HCT116 (cell line): ENCODE data around the gene SSH2. TPM values are rescaled to one million over a fixed set of nuclear protein-coding genes. Genes with fewer than 3 reads are reported as not detected.

Experiments used
- ATAC-seq: fragments of 200-7000 bp; cut with Tn5 transposase; 2 replicates; pipeline ENCODE4 v1.9.1; 2020; ENCODE audit warnings: mild to moderate bottlenecking, moderate library complexity
- BruUV-seq: library from RNA; stranded (reverse); fragments of 400-500 nt; replicated peaks from 2 replicates; lab custom pipeline; 2021; lab: Mats Ljungman, UMichigan
- CTCF ChIA-PET: fragments of 300-600 bp; sonication (Branson Sonifier 250); formaldehyde crosslinking; loops from one replicate; lab custom pipeline; 2021; ENCODE audit warnings: antibody characterized with exemption; lab: Charles Lee
- POLR2A ChIA-PET: fragments of 300-600, 350-600 bp; sonication (Branson Sonifier 250); formaldehyde crosslinking; loops from one replicate; lab custom pipeline; 2021; ENCODE audit warnings: antibody characterized with exemption; lab: Charles Lee
- RAD21 ChIA-PET, 2 experiments: fragments of 300-600 bp; sonication (Branson Sonifier 250); formaldehyde crosslinking; loops; one replicate each; lab custom pipeline; 2023; ENCODE audit warnings: low total read pairs in 2 of 2; ENCODE audit not compliant: uncharacterized antibody in 2 of 2, unreplicated experiment in 2 of 2, low non-redundant PET in 1 of 2; lab: Charles Lee
- DNase-seq: peaks from one replicate; pipeline ENCODE4 v3.0.0-alpha.2; 2010; ENCODE audit warnings: low read depth, low spot score
- H2AFZ ChIP-seq: fragments of 200-600 bp; shearing (Covaris generic), sonication (generic); 2 replicates; pipeline ENCODE4 v1.6.1; 2017; ENCODE audit warnings: low read depth, mixed run types, mixed read lengths, antibody characterized with exemption, low read length; ENCODE audit not compliant: poor library complexity, severe bottlenecking
- H3K27ac ChIP-seq: 2 replicates; pipeline ENCODE4 v1.5.1; 2012; ENCODE audit warnings: low read depth, low read length
- H3K27me3 ChIP-seq: fragments of 200-600 bp; sonication (generic); 2 replicates; pipeline ENCODE4 v1.6.1; 2016; ENCODE audit warnings: mixed run types, low read length, mixed read lengths; ENCODE audit not compliant: insufficient read depth
- H3K36me3 ChIP-seq, 2 experiments: fragments of 200-500 bp in 1 of 2; fragments of 200-600 bp in 1 of 2; sonication (Bioruptor generic) in 1 of 2; sonication (generic) in 1 of 2; 2 replicates each; pipeline versions ENCODE4 v1.5.1 to v1.6.1; 2014 to 2016; ENCODE audit warnings: low read length in 2 of 2, inconsistent platforms in 1 of 2, mixed read lengths in 1 of 2, mixed run types in 1 of 2; ENCODE audit not compliant: insufficient read depth in 2 of 2, control insufficient read depth in 1 of 2
- H3K4me1 ChIP-seq, 2 experiments: fragments of 200-600 bp in 1 of 2; sonication (generic) in 1 of 2; 2 replicates each; pipeline versions ENCODE4 v1.5.1 to v1.6.1; 2012 to 2017; ENCODE audit warnings: low read length in 2 of 2, inconsistent platforms in 1 of 2, mild to moderate bottlenecking in 1 of 2, mixed read lengths in 1 of 2, mixed run types in 1 of 2, moderate library complexity in 1 of 2; ENCODE audit not compliant: insufficient read depth in 2 of 2, control insufficient read depth in 1 of 2
- H3K4me2 ChIP-seq: fragments of 200-600 bp; sonication (generic); 2 replicates; pipeline ENCODE4 v1.6.1; 2017; ENCODE audit warnings: mixed run types, low read length, mixed read lengths
- H3K4me3 ChIP-seq, 2 experiments: fragments of 200-600 bp in 1 of 2; sonication (generic) in 1 of 2; replicated peaks in 1 of 2; 2 replicates each; pipeline ENCODE4 v1.5.1; 2011 to 2016; ENCODE audit warnings: low read length in 2 of 2, control low read depth in 1 of 2, low read depth in 1 of 2, mild to moderate bottlenecking in 1 of 2, mixed read lengths in 1 of 2, mixed run types in 1 of 2
- H3K79me2 ChIP-seq: fragments of 200-600 bp; sonication (generic); 2 replicates; pipeline ENCODE4 v1.6.1; 2017; ENCODE audit warnings: mild to moderate bottlenecking, mixed run types, low read length, moderate library complexity, mixed read lengths; ENCODE audit not compliant: insufficient read depth
- H3K9ac ChIP-seq: fragments of 200-600 bp; sonication (generic); 2 replicates; pipeline ENCODE4 v1.6.1; 2016; ENCODE audit warnings: low read length, mixed read lengths
- H3K9me2 ChIP-seq: fragments of 200-600 bp; sonication (generic), shearing (Covaris generic); 2 replicates; pipeline ENCODE4 v1.6.1; 2017; ENCODE audit warnings: mixed run types, mild to moderate bottlenecking, moderate library complexity; ENCODE audit not compliant: insufficient read depth
- H3K9me3 ChIP-seq, 2 experiments: fragments of 200-500 bp in 1 of 2; fragments of 200-600 bp in 1 of 2; sonication (Bioruptor generic) in 1 of 2; sonication (generic) in 1 of 2; 2 replicates each; pipeline ENCODE4 v1.6.1; 2014 to 2017; ENCODE audit warnings: low read length in 2 of 2, mixed read lengths in 2 of 2, inconsistent platforms in 1 of 2, low read depth in 1 of 2, mild to moderate bottlenecking in 1 of 2, mixed run types in 1 of 2, moderate library complexity in 1 of 2; ENCODE audit not compliant: control insufficient read depth in 1 of 2, insufficient read depth in 1 of 2
- H4K20me1 ChIP-seq: fragments of 200-600 bp; sonication (generic), shearing (Covaris generic); 2 replicates; pipeline ENCODE4 v1.6.1; 2017; ENCODE audit warnings: mixed run types, mild to moderate bottlenecking, moderate library complexity; ENCODE audit not compliant: insufficient read depth
- CBX3 ChIP-seq: IDR thresholded peaks from 2 replicates; pipeline ENCODE4 v1.6.1; 2012; ENCODE audit warnings: low read depth
- CEBPB ChIP-seq: IDR thresholded peaks from 2 replicates; pipeline ENCODE4 v1.6.1; 2012; ENCODE audit warnings: low read depth
- CTCF ChIP-seq, 3 experiments: fragments of 200-600 bp in 1 of 3; sonication (generic) in 1 of 3; IDR thresholded peaks in 2 of 3; conservative IDR thresholded peaks in 1 of 3; 2 replicates each; pipeline ENCODE4 v1.5.1; 2012 to 2017; ENCODE audit warnings: low read depth in 2 of 3, low read length in 2 of 3, antibody characterized with exemption in 1 of 3, borderline replicate concordance in 1 of 3, control low read depth in 1 of 3, mild to moderate bottlenecking in 1 of 3, mixed read lengths in 1 of 3, mixed run types in 1 of 3, moderate library complexity in 1 of 3; ENCODE audit not compliant: insufficient read depth in 1 of 3
- ELF1 ChIP-seq: IDR thresholded peaks from 2 replicates; pipeline ENCODE4 v1.6.1; 2012; ENCODE audit warnings: low read depth, borderline replicate concordance
- EZH2 ChIP-seq: fragments of 200-600 bp; sonication (generic); IDR thresholded peaks from 2 replicates; pipeline ENCODE4 v1.6.1; 2017; ENCODE audit warnings: antibody characterized with exemption, mixed run types
- EZH2phosphoT487 ChIP-seq: fragments of 200-600 bp; IDR thresholded peaks from 2 replicates; pipeline ENCODE4 v1.6.1; 2018; ENCODE audit warnings: antibody characterized with exemption, borderline replicate concordance
- JUND ChIP-seq: IDR thresholded peaks from 2 replicates; pipeline ENCODE4 v1.6.1; 2012
- MAX ChIP-seq: IDR thresholded peaks from 2 replicates; pipeline ENCODE4 v1.6.1; 2012
- POLR2A ChIP-seq: IDR thresholded peaks from 2 replicates; pipeline ENCODE4 v1.7.0; 2011; ENCODE audit warnings: borderline replicate concordance; ENCODE audit not compliant: insufficient read depth, insufficient read length; ENCODE audit errors: extremely low read depth
- POLR2AphosphoS5 ChIP-seq: IDR thresholded peaks from 2 replicates; pipeline ENCODE4 v1.6.1; 2011; ENCODE audit warnings: mild to moderate bottlenecking, low read depth, low read length, moderate library complexity
- RAD21 ChIP-seq: IDR thresholded peaks from 2 replicates; pipeline ENCODE4 v1.6.1; 2012; ENCODE audit warnings: low read depth, mild to moderate bottlenecking
- REST ChIP-seq: IDR thresholded peaks from 2 replicates; pipeline ENCODE4 v1.6.1; 2012; ENCODE audit warnings: low read depth
- SP1 ChIP-seq: IDR thresholded peaks from 2 replicates; pipeline ENCODE4 v1.6.1; 2012; ENCODE audit warnings: low read depth
- SRF ChIP-seq: IDR thresholded peaks from 2 replicates; pipeline ENCODE4 v1.6.1; 2012; ENCODE audit warnings: low read depth
- TCF7L2 ChIP-seq: IDR thresholded peaks from 2 replicates; pipeline ENCODE4 v1.7.0; 2011; ENCODE audit warnings: borderline replicate concordance, inconsistent platforms; ENCODE audit not compliant: insufficient read depth, insufficient read length; ENCODE audit errors: extremely low read depth
- YY1 ChIP-seq: IDR thresholded peaks from 2 replicates; pipeline ENCODE4 v1.6.1; 2011; ENCODE audit warnings: low read length, low read depth, moderate library complexity, mild to moderate bottlenecking; ENCODE audit not compliant: insufficient replicate concordance; ENCODE audit errors: extremely low read depth
- ZFX ChIP-seq: fragments of 450-650 bp; IDR thresholded peaks from 2 replicates; pipeline ENCODE4 v1.6.1; 2017
- ZNF274 ChIP-seq: fragments of 200-500 bp; sonication (Bioruptor generic); IDR thresholded peaks from 2 replicates; pipeline ENCODE4 v1.6.1; 2014; ENCODE audit warnings: mild to moderate bottlenecking, low read depth, low read length, inconsistent platforms
- intact Hi-C: fragments of 100-400 bp; cut with micrococcal nuclease; formaldehyde crosslinking; loops from 2 replicates; pipeline ENCODE4 v1.10.0; 2022
- total RNA-seq: library from RNA; stranded (reverse); gene quantifications from one replicate; pipeline ENCODE4 v1.2.1, GENCODE V29; 2021; ENCODE audit not compliant: unreplicated experiment

The SSH2 gene
- total RNA-seq, 1 experiment from 2014 or later = 17.0 TPM

GRCh38 chr17:29744121-29744520, 185.9 kb downstream of the SSH2 start:
- Histone ChIP-seq H3K9me3 (no peaks in the 10 kb centered on the region), H3K9me2 (no peaks in the 10 kb centered on the region), H3K79me2 (no peaks in the 10 kb centered on the region), H3K4me2 (no peak overlapping the region), H3K4me1 (no peaks in the 10 kb centered on the region), H2AFZ (no peak overlapping the region), H4K20me1 (no peaks in the 10 kb centered on the region), H3K27me3 (no peaks in the 10 kb centered on the region), H3K4me3 (no peak overlapping the region), H3K9ac (no peak overlapping the region), H3K27ac (no peak overlapping the region), H3K36me3 (no peaks in the 10 kb centered on the region)
- no peak for DNase-seq
- no TSS peak for BruUV-seq
- ChIA-PET RAD21 (interaction anchor here in 1 of 2 experiments (0.7 kb wide), 1 partner anchor 33 kb away, joined by 3 read pairs; no protein-coding TSS in a partner anchor), CTCF (interaction anchor here (1.6 kb wide), 1 partner anchor 349 kb away, joined by 3 read pairs; no protein-coding TSS in a partner anchor), POLR2A (no interaction called here)
- ATAC-seq = no peak
- no peak for TF ChIP-seq EZH2
- no peak for TF ChIP-seq MAX
- TF ChIP-seq ELF1 = no peak
- TF ChIP-seq ZNF274 = no peak
- TF ChIP-seq YY1 = no peak
- no peak for TF ChIP-seq CEBPB
- TF ChIP-seq SP1 = no peak
- no peak for TF ChIP-seq SRF
- TF ChIP-seq CTCF (IDR thresholded peaks at IDR 0.05 in 2 of 3, conservative IDR thresholded peaks at IDR 0.05 in 1 of 3; ENCODE audit: borderline replicate concordance in 1 of 3, insufficient read depth in 1 of 3, low read depth in 2 of 3, low read length in 2 of 3) = no peak
- no peak for TF ChIP-seq JUND
- TF ChIP-seq EZH2phosphoT487 = no peak
- no peak for TF ChIP-seq ZFX
- TF ChIP-seq CBX3 = no peak
- TF ChIP-seq TCF7L2 = no peak
- no peak for TF ChIP-seq REST
- TF ChIP-seq POLR2AphosphoS5 = no peak
- TF ChIP-seq RAD21 = no peak
- no peak for TF ChIP-seq POLR2A
- intact Hi-C loops = loop anchor here (10.0 kb wide), 1 partner anchor 59 kb away; no protein-coding TSS in a partner anchor
